RPMI8226 (cell line): ENCODE results near the gene IL1RL2.

Experiments
- DNase-seq: peaks from one replicate; pipeline ENCODE4 v3.0.0-alpha.2; 2015

IL1RL2 gene

DNA sequence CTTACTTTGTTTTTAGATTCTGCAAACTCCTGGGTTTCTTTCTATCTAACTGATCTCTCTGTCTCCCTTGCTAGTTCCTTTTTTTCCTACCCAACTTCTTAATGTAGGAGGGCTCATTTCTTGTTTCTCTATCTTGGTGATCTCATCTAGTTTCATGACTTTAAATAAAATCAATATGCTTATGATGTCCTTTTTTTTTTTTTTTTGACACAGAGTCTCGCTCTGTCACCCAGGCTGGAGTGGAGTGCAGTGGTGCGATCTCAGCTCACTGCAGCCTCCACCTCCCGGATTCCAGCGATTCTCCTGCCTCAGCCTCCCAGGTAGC, 82.3 kb downstream of the IL1RL2 start:
- DNase-seq: no peak

DNA sequence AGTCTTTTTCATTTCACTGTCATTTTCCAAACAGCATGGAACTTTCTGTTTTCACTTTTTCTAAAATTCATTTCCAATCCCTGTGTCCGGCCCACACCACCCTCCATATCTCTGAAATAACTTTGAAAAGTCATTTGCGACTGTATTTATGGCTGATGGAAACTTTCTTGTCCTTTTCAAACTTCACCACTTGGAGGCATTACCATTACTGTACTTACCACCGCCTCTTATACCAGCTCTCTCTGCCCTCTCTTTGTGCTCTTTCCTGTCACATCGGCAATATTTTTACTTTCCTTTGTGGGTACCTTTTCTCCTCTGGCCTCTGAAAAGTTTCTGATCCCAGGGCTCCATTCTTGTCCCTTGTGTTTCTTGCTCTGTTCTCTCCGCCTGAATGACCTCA, 85.0 kb downstream of the IL1RL2 start:
- DNase-seq: no peak

DNA sequence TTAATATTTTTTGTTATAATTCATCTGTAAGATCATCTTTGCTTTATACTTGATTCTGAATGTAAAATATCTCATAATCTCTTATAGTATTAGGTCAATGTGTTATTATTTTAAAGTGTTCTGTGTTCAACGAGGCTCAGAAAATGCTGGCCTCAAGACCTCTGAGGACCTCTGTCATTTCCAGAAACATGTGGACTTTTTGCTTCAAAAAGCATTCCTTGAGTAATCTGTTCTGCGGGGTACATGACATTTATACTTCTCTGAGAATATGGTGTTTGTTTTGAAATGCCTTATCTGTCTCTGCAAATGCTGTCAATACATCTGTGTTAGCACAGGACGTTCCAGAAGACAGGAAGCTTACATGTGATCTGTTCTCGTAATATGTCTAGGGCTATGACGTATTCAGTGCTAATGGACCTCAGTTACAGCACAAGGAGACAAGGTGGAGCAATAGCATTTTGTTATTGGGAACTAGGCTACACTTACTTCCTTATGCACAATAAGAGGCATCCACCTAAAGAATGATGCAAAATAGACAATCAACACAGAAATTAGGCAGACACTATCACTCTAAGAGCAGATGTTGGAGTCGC, 86.9 kb downstream of the IL1RL2 start:
- no peak for DNase-seq

DNA sequence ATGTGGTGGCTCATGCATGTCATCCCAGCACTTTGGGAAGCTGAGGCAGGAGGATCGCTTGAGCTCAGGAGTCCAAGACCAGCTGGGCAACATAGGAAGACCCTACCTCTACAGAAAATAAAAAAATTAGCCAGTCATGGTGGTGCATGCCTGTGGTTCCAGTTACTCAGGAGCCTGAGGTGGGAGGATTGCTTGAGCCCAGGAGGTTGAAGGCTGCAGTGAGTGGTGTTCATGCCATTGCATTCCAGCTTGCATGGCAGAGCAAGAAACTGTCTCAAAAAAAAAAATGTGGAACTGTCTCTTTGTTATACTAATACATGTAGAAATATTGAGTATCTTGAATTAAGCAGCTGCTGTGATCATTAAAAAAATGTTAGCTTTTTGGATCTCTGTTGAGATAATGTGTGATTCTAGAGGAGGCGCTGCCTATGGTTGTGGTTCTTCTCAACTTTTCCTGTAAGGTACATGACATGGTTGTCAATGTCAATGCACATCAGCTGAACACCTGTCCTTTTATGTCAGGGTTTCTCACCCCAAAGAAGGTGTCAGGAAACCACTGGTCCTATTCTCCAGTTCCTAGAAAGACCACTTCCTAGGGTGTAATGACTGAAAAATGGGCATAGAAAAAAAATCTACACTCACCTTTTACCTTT, 89.9 kb downstream of the IL1RL2 start:
- no peak for DNase-seq

DNA sequence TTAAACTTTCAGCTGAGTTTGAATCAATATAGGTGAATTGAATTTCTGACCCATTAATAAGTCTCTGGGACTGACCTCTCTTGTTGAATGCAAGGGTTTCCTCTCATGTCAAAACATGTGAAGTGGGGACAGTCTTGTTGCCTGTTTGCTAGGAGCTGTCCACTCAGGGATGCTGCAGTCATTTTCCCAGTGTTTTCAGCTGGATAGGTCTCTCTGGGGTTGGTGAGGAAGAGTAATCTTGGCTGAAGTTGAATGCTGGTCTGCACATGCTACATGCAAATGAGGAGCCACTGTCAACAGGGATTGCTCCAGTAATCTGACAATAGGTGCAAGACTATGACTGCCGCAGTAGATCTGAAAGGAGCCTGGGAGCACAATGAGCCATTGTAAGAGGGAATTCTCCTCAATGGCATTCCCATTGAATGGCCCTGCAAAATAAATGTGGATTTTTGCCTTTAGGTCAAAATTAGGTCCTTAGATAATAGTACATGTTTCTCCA, 90.4 kb downstream of the IL1RL2 start:
- no peak for DNase-seq

DNA sequence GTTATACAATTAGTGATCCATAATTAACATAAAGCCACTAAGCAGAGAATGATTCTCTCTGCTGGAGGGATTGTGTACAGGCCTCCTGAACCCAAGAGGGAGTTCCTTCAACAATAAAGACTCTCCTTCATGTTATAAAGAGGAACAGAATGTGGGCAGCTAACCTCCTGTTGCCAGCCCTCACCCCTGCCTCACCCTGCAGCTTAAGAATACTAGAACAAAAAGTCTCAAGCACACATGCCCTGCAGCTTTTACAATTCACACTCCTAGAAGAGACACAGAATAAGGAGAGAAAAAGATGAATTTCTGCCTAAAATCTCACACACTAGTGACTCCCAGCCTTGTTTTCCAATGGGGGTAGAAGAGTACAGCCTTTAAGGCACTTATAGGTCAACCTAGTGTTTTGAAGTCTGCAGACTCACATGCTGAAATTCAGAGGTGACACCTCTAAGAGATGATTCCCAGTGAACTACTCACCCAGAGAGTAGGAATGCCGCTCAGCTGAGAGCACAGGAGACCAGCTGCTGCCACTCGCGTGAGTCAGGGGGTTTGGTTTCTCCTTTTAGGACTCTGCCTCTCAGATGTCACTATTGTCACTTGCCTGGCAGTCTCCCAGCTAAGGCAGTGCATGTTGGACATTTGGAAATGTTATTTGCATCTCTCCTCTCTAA, 92.0 kb downstream of the IL1RL2 start:
- no peak for DNase-seq

DNA sequence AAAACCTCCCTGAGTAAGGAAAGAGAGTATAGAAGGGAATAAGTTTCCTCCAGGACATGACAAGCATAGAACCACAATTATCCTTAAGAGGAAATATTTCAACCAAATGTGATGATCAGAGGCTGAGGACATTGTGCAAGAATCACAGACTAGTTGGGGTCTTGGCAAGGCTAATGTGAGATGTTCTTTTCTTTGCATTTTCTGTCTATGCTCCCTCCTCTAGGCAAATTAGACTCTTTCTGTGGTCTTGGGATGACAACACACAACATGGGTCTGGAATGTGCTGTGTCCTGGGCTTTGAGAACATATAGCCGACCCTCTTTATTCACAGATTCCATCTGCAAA, 92.5 kb downstream of the IL1RL2 start:
- no peak for DNase-seq

DNA sequence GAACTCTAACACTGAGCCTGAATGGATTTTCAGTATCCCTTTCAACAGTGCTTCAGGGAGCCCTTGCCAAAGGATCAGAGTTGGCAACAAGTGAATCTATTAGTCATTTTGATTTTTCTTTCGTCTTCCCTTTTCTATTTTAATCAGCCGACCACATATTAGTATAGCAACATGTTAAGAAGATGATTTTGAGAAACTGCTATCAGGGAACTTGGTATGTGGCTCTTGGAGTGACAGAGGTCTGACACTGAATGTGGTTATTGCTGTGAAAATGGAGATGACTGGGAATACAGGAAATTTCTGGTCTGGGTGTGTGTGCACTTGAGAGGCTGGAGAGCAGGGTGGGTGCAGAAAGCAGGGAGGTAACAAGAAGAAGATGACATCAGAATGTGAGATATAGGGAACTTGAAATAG, 95.9 kb downstream of the IL1RL2 start:
- DNase-seq: no peak

DNA sequence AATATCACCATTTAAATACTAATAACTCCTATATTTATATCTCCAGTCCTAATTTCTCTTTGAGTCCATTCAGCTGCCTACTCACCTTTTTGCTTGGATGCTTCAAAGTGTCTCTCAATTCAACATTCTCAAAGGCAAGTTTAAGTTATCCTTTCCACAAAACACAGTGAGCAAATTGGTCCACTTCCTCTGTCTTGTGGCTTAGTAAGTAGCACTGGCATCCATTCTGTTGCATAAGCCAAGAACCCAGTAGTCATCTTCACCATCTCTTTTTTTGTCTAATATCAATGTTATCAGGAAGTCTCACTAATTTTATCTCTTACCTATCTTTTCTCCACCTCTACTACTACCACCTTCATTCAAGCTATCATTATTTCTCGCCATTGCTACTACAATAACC, 97.2 kb downstream of the IL1RL2 start:
- DNase-seq: no peak

DNA sequence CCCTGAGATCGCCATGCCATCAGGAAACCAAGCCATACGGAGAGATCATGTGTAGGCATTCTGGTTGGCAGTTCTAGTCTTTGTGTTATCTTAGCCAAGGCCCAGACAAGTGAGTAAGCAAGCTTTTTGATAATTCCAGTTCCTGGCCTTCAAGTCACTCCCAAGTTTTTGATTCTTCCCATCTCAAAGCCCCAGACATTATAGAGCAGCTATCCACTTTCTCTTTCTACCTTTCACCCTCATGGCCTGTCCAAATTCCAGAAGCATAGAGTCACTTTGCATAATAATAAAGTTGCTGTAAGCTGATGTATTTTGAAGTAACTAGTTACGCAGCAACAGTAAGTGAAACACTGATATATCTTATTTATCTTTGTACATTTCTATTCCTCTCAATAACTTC, 97.8 kb downstream of the IL1RL2 start:
- no peak for DNase-seq

DNA sequence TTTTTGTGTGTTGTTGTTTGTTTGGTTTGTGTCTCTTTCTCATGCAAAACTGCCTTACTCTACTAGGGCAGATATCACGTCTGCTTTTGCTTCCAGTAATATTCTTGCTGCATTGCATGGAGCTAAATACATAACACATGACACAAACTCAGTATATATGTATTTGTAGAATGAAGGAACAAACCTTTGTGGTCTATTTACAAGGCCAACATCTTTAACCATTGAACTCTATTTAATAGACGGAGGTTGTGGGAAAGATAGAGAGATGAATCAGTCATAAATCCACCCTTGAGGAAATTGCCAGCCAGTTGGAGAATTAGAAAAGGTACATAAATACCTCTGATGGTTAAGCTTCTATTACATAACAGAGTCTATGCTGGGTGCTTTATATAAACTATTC, 98.5 kb downstream of the IL1RL2 start:
- no peak for DNase-seq

DNA sequence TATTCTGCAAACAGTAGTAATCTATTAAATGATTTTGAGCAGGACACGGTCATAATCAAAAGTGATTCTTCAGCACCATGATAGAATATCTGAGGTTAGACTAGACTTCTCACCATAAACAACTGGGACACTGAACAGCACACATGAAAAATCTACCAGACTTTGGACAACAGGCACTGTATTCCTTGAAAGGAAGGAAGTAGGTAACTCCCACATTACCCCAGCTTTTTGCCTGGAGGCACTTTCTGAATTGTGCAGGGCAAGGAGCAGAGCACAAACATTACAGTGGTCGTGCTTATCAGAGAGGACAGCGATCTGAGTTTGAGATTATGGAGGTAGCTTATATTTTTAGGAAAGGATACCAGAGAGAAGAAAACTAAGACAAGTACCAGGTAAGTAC, 99.2 kb downstream of the IL1RL2 start:
- no peak for DNase-seq

DNA sequence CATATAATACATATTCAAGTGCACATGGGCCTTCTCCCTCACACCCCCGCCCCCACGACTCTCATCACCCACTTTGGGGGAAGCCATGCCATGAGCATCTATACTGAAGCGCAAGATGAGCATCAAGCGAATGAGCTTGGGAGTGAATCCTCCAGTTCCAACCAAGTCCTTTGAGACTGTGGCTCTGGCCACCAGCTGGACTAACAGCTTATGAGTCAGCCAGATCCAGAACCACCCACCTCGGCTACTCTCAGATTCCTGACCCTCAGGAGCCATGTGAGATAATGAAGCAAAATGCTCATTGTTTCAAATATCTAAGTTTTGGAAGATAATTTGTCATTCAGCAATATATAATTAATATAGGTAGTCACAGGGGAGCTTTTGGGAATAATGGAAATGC, 102.3 kb downstream of the IL1RL2 start:
- DNase-seq: no peak
